RWPE1 (cell line): ENCODE data around the gene HRCT1.
"Not testable (repeated sequence)": the region's sequence is repeated elsewhere in the genome, so short reads cannot be mapped to it uniquely, and the experiment has no call there.

ENCODE experiments used
- CTCF ChIA-PET: fragments of 350-600 bp; sonication (Branson Sonifier 250); formaldehyde crosslinking; extraction: SDS; loops from one replicate; lab custom pipeline; 2021; lab: Yijun Ruan, JAX
- POLR2A ChIA-PET: fragments of 400-600 bp; formaldehyde crosslinking; extraction: SDS; loops from one replicate; lab custom pipeline; 2020; ENCODE audit warnings: antibody characterized with exemption; ENCODE audit not compliant: low non-redundant PET; lab: Yijun Ruan, JAX
- DNase-seq: peaks from one replicate; pipeline ENCODE4 v3.0.0; 2012; ENCODE audit warnings: low spot score
- H3K27ac ChIP-seq: fragments of 450-650 bp; 2 replicates; pipeline ENCODE4 v1.5.1; 2017
- TF ChIP-seq, protein P1 (sequence below): fragments of 450-650 bp; conservative IDR thresholded peaks from 2 replicates; pipeline ENCODE4 v1.5.1; 2017; ENCODE audit warnings: low read depth, mild to moderate bottlenecking

Gene HRCT1

DNA sequence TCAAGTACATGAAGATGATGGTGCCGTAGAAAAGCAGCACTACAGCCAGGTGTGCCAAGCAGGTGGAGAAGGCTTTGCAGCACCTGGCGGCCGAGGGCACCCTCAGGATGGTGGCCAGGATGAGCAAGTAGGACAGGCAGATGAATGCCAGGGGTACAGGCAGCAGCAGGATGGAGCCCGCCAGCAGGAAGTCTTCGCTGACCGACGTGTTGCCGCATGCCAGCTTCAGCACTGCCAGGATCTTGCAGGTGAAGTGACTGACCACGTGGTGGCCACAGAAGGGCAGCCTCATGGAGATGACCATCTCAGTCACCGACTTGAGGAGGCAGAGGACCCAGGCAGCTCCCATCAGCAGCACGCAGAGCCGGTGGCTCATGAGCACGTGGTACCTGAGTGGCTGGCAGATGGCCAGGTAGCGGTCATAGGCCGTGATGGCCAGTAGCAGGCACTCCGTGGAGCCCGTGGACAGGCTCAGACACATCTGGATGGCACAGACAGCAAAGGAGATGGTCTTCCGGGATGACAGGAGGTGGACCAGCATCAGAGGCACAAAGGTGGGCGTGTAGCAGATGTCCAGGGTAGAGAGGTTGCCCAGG, 36.3 kb upstream of the HRCT1 start:
- DNase-seq, result no peak
- ChIA-PET POLR2A (no interaction called here), CTCF (no interaction called here)
- TF ChIP-seq, protein P1, sequence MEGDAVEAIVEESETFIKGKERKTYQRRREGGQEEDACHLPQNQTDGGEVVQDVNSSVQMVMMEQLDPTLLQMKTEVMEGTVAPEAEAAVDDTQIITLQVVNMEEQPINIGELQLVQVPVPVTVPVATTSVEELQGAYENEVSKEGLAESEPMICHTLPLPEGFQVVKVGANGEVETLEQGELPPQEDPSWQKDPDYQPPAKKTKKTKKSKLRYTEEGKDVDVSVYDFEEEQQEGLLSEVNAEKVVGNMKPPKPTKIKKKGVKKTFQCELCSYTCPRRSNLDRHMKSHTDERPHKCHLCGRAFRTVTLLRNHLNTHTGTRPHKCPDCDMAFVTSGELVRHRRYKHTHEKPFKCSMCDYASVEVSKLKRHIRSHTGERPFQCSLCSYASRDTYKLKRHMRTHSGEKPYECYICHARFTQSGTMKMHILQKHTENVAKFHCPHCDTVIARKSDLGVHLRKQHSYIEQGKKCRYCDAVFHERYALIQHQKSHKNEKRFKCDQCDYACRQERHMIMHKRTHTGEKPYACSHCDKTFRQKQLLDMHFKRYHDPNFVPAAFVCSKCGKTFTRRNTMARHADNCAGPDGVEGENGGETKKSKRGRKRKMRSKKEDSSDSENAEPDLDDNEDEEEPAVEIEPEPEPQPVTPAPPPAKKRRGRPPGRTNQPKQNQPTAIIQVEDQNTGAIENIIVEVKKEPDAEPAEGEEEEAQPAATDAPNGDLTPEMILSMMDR, result no peak
- peak overlapping the region; percentile 0; the same call in 1 of the 2 replicates for H3K27ac ChIP-seq

DNA sequence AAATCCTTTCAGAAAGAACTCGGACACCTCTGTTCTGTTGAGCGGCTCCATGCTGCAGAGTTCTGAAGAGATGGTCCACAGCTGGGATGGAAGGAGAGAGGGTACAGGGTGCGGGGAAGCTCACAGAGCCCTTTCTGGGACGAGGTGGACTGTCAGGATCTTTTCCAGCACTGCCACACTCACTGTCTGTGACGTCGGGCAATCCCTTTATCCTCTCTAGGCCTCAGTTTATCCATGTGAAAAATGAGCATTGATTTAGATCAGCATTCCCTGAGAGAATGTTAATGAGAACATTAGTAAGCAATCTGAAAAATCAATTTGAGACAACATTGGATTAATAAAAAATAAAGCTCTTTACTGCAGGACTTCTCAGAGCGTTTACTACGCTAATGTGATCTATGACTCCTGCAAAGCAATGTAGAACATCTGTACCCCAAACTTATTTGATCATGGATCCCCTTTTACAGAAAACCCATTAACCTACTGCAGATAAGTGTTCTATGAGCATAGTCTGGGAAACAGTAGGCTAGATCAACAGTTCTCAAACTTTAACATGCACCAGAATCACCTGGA, 35.6 kb upstream of the HRCT1 start, which contains the start of gene OR13J1:
TSS of gene OR13J1 (minus strand) at position 51 of the 573 bp plus-strand sequence. CDS start at position 51, 0 bp downstream.
- TF ChIP-seq, protein P1, result no peak
- no peak for DNase-seq
- POLR2A ChIA-PET, result no interaction called here
- CTCF ChIA-PET, result interaction anchor here (0.7 kb wide), 1 partner anchor 12 kb away, joined by 4 read pairs; no protein-coding TSS in a partner anchor
- H3K27ac ChIP-seq, result peak within 1 kb of the TSS; percentile 47

DNA sequence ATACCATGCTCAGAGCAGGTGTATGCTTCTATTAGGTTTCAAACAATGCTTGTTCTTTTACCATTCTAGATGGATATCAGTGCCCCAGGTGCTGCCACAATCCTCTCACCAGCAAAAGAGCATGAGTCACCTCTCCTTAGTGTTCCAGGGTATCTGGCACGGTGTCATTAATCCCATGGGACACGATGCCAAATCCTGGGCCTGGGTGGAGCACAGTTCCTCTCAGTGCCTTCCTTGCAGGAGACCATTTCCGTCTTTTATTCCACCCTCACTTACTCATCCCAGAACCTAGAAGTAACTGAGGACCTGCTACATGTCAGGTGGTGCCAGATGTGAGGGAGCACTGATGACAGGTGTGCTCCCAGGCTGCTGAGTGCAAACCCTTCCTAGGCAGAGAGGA, 34.5 kb upstream of the HRCT1 start:
- POLR2A ChIA-PET, result no interaction called here
- peak overlapping the region; percentile 47 for H3K27ac ChIP-seq
- CTCF ChIA-PET, result interaction anchor here (0.7 kb wide), 1 partner anchor 11 kb away, joined by 4 read pairs; no protein-coding TSS in a partner anchor
- DNase-seq, result peak; percentile 76
- TF ChIP-seq, protein P1, result no peak

DNA sequence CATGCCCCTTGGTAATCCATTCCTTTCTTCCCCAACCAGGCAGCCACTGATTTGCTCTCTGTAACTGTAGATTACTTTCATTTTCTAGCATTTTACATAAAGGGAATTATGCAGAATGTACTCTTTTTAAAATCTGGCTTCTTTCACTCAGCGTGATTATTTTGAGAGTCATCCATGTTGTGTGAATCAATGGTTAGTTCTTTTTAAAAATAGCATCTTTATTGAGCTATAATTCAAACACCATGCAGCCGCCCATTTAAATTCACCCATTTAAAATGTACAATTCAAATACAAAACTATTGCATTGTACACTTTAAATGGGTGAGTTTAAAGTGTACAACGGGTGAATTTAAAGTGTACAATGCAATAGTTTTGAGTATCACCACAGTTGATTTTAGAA, 33.5 kb upstream of the HRCT1 start:
- DNase-seq, result no peak
- CTCF ChIA-PET, result interaction anchor here (0.6 kb wide), 1 partner anchor 73 kb away, joined by 3 read pairs; no protein-coding TSS in a partner anchor
- TF ChIP-seq, protein P1, result no peak
- no peak overlapping the region for H3K27ac ChIP-seq
- POLR2A ChIA-PET, result no interaction called here

DNA sequence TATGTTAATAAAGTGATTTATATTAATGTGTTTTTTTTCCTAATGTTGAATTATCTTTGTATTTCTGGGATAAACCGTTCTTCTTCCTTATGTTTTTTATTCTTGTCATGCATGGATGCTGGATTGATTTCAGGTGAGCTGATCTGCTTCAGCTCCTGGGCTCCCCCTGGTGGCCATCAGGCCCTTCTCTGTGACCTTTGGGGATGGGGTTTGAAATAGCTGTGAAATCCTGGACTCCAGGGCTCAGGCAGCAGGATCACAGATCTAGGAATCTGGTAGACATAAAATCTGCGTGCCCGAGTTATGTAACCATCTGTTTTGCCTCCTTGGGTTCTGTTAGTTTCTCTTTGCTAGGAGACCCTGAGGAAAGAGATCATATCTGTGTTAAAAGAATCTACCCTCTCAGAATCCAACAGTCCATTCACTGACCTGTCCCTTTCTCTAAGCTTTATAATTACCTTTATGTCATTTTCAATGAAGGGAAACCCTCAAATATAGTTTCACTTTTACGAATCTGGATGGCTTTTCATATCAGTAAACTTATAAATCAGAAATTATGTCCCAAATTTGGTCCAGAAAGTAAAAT, 23.6 kb upstream of the HRCT1 start:
- TF ChIP-seq, protein P1, result peak; percentile 100
- CTCF ChIA-PET, result interaction anchor here (0.5 to 1.6 kb wide), 31 partner anchors 11 to 279 kb away, joined by 3 to 25 read pairs (median 4); partner anchors contain the start of genes CREB3, HINT2 and HRCT1

DNA sequence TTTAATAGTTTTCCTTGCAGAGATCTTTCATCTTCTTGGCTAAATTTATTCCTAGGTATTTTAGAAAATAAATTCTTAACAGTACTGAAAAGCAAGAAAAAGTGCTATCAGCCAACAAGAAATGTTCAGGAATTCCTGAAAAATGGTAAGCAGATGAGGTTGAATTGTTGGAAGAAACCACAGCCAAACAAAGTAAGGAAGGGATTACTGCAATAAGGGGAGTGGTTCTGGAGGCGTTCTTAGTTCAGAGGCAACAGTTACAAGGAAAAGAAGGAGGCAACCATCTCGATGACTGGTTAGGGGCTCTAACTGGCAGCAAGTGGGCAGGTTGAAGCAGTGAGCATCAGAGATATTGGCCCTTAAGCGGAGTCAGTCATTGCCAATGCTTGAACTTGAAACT, 23.0 kb upstream of the HRCT1 start:
- CTCF ChIA-PET, result interaction anchor here (0.6 to 1.6 kb wide), 12 partner anchors 12 to 150 kb away, joined by 3 to 25 read pairs (median 6); partner anchors contain the start of genes CREB3 and HRCT1
- no peak for DNase-seq
- H3K27ac ChIP-seq, result no peak overlapping the region
- TF ChIP-seq, protein P1, result no peak
- POLR2A ChIA-PET, result no interaction called here

More for the DNA sequence above, 23.6 kb upstream of the HRCT1 start:
- no peak overlapping the region for H3K27ac ChIP-seq
- POLR2A ChIA-PET, result interaction anchor here (1.0 kb wide), 1 partner anchor 92 kb away, joined by 3 read pairs; no protein-coding TSS in a partner anchor
- peak; percentile 89 for DNase-seq

DNA sequence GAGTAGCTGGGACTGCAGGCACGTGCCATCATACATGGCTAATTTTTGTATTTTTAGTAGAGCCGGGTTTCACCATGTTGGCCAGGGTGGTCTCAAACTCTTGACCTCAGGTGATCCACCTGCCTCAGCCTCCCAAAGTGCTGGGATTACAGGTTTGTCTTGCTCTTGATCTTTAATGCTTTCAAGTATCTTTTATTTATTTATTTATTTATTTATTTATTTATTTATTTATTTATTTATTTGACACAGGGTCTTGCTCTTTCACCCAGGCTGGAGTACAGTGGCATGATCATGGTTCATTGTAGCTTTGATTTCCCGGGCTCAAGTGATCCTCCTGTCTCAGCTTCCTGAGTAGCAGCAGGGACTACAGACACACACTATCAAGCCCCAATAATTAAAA, 21.1 kb upstream of the HRCT1 start:
- DNase-seq, CTCF ChIA-PET, POLR2A ChIA-PET, H3K27ac ChIP-seq: not testable (repeated sequence)
